ENCODE measurements around the gene MOV10.
"Not testable (repeated sequence)": the region's sequence is repeated elsewhere in the genome, so short reads cannot be mapped to it uniquely, and the experiment has no call there.

MOV10 gene

DNA sequence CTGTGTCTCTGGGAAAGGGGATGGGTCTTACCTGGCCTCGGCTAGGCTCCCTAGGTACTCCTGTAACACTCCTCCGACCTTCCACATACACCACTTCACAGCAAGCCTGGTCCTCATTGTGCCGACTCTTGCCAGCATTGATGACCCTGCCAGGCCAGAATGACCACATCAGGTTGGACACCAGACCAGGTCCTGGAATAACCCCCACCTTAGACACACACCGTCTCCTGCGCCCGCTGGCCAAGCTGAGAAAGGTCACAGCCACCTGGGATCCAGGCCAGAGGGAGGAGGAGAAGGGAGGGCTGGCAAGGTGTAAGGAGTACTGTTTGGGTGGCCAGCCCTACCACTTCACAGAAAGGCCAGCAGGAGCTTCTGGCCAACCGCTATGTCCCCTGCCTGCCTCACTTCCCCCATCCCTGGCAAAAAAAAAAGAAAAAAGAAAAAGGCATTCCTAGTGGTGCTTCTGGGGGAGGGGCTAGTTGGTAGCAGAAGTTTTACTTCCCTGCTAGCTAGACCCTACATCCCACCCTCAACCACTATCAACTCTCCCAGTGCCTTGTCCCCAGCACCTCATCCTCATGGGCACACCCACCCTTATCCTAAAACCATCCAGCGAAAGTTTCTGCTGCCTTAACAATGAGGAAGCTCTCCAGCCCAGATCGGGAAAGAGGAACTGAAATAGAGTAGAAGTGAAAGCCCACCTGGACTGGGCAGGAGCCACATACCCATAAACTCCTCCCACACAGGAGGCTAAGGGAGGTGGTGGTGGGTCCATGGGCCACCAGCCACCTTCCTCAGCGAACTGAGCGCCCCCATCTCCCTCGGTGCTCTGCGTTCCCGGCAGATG lies 39.2 kb downstream of the MOV10 start:
- no peak for DNase-seq (ENCODE audit: low read depth in 2 of 2)

DNA sequence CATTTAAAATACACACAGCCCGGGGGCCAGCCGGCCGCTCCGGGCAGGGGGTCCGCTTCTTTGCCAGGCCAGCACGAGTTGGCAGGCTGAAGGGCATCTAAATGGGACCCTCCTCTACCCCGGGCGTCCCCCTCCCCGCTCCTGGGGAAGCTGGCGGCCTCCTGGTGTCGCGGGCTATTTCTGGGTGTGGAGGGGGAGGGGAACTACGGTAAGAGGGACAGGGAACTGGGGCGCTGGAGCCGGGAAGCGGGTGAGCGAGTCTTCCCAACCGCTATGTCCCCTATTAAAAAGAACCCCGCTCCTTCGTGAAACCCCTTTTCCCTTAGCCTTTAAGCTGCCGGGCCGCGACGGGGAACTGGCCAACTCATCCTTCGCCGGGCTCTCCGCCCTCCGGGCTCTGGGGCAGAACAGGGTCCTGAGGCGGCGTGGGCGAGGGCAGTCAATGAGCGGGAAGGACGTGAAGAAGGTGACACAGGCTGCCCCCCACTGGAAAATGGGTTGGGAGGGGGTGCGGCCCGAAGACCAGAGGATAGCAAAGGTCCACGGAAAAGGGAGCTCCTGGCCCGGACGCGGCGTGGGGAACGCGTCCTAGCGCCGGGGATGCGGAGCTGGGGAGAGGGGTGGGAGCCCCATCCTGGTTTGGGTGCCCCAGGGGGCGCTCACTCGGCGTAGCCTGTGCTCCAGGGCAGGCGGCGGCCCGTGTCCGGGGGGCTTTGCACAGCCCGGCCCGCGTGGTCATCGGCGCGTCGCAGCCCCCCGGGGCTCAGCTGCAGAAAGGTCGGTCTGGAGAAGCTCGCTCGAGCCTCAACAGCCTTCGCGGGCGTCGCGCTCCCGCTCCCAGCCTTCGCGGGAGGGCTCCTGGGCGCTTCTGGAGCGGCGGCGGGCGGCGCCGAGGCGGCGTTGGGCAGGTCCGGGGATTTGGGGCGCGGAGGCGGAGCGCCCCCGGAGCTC lies 40.1 kb downstream of the MOV10 start:
- DNase-seq (ENCODE audit: low read depth in 2 of 2): no peak

DNA sequence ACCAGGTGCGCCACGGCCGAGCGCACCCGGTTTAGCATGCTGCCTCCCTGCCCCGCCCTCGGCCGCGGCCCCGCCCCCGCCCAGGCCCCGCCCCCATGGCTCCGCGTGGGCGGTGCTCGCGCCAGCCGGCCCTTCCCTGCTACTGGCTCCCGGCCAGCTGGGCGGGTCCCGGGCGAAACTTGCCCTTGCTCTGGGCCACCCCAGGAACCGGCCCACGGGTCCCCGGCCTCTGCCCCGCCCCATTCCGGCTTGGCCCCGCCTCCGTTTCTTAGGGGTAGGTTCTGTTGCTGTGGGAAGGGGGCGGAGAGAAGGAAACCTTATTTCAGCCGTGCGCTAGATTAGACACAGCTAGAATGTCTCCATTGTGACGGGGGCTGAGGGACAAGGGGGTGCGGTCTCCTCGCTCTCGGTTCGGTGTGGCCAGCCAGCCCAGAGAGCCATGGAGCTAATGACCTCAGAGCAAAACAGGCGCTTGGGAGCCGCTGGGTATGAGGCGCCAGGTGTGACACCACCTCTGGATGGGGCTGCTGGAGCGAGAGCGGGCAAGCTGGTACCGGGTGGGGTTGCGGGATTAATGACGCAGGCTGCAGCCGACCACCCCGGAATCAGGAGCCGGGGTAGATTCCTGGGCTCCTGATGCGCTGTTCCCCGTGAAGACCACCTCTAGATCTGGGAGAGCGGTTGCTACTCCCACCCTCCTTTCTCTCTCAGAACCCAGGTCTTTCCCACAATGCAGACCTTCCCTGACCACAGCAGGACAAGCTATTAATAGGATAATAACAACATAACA lies 41.0 kb downstream of the MOV10 start, which contains the start of gene PPM1J:
PPM1J (minus strand) TSS at position 69 of the 790 bp plus-strand sequence; CDS start at position 38, 31 bp downstream.
- DNase-seq (ENCODE audit: low read depth in 2 of 2): peak; percentile 94 to 95

- DNase-seq (ENCODE audit: low read depth in 2 of 2): peak; percentile 62 to 63
Measured at GRCh38 chr1:112716133-112716720, 41.8 kb downstream of the MOV10 start.

DNA sequence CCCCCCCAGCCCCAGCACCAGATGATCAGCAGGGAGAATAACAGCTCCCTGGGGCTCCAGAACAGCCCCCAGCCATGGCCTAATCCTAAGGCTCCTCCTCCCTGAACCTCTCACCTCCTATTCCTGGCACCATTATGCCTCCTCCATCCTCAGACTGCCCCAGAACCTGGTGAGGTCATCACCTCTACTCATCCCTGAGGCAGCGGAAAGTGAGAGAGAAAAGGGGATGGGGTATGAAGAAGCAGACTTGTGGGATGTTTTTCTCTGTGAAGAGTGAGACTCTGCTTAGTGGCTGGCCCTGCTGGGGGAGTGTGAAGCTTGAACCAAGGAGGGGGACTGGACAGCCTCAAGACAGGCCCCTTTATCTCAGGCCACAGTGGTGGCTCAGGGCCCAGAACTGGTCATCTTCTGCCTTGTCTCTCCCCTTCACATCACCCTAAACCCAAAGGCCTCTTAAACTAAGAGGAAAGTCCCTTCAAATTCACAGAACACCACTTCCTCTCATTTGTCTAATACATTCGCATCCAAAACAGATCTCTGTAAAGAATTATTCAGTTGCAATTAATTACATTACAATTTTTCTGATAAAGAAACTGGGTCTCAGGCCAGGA lies 42.9 kb downstream of the MOV10 start:
- DNase-seq (ENCODE audit: low read depth in 2 of 2): no peak

DNA sequence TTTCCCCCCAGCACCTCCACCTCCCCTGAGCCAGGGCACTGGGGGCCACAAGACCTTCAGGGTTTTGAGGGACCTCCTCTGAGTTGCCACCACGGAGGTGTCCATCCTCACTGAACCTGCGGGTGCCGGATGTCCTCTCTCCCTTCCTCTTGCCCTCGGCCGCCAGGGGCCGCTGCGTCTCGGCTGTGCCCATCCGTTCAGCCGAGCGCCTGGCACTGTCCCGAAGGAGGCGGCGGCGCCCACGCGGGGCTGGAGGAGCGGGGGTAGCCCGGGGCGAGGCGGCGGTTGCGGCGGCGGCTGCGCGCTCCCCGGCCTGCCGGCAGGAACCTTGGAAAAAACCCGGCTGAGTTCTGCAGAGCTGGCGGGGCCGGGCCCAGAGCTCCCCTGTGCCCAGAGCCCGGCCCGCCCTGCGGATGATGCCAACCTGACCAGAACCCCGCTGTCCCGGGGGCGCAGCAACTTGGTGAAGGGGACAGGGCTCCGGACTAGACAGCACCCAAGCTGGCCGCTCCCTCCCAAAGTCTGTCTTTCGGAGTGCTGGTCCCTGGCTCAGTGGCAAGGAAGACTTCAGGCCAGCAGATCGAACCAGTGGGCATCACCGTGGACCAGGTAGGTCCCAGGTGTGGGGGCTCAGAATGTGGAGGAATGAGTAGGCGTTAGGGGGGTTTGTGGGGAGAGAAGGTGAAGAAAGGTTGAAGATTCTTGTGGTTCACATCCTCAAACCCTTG lies 44.4 kb downstream of the MOV10 start:
- DNase-seq (ENCODE audit: low read depth in 2 of 2): peak; percentile 41 to 71

DNA sequence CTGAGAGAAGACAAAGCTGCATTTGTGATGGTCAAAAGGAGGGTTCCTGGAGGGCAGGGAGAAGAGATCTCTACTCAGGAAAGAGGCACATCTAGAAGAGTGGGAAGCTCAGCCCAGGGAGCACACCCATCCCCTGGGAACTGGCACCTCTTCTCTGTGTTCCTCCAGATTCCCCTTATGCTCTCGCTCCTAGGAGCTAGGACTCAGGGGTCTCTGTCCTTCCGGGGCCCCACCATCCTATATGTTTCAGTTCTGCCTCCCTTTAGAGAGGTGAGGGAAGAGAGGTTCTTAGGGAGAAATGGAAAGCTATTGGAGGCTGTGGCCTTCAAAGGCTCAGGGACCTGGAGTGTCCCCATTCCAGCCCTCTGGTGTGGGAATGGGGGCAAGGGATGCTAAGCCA lies 45.2 kb downstream of the MOV10 start:
- no peak for DNase-seq (ENCODE audit: low read depth in 2 of 2)

DNA sequence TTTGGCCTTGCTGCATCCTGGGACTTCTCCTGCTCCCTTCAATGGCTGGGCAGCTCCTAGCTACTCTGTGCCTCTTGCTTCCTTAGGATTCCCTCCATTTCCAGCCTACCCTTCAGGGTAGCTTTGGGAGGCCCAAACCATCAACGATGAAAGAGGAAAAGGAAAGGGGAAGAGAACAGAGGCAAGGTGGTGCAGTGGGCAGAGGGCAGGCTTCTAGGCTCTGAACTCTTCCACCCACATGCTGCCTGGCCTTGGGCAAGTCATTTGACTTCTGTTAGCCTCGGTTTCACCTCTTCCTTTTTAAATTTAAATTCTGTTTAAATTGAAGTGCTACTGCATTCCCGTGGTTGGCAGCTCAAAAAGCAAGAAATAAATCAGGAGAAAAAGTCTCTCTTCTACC lies 46.3 kb downstream of the MOV10 start:
- DNase-seq (ENCODE audit: low read depth in 2 of 2): no peak

- not testable (repeated sequence) for DNase-seq (ENCODE audit: low read depth in 2 of 2)
Measured at GRCh38 chr1:112721294-112721693, 46.8 kb downstream of the MOV10 start.

DNA sequence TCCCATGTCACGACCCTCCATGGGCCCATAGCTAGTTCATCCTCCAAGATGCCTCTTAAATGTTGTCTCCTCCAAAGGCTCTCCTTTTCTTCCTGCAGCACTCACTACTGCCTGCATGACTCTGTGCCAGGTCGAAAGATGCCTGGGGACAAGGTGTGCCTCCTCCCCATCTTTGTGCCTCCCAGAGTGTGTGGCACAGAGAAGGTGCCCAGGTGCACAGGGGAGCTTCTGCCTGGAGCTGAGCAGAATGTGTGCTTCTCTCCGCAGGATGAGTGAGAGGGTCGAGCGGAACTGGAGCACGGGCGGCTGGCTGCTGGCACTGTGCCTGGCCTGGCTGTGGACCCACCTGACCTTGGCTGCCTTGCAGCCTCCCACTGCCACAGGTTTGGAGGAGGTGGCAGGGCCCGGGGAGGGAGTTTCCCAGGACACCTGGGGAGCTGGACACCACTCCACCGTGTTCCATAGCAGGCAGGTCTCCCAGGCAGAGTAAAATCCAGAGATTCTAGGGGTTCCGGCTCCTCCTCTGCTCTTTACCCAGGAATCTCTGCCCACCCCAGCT lies 47.6 kb downstream of the MOV10 start:
- DNase-seq (ENCODE audit: low read depth in 2 of 2): no peak

DNA sequence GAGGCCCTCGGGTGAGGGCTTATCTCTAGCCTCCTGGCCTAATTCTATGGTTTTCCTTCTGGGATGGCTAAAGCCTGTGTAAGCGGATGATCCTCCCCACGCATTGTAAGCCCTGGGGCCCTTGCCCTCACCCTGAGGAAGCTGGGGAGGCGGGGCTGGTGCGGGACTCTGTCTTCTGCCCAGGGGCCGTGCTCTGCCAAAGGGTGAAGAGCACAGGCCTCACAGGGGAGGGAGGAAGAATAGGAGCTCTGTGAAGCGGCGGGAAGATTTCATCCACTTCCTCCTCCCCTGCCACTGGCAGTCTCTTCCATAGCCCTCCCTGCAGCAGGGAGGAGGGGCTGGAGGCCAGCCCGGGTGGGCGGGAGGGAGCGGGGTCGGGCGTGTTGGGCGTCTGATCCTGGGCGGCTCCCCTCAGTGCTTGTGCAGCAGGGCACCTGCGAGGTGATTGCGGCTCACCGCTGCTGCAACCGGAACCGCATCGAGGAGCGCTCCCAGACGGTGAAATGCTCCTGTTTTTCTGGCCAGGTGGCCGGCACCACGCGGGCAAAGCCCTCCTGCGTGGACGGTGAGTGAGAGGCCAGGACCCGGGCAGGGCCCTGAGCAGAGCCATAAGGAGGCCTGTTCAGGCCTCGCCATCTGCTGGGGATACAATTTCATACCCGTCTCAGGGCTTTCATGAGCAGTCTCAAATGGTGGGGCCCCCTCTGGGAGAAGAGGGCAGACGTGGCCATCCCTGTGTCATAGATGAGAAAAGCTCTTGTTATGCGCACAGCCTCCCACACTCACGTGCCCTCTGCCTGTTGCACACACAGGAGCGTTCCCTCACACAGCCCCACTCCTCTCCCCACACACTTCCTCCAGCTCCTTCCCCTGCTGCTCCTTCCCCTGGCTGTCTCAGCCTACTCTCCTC lies 48.4 kb downstream of the MOV10 start:
- no peak for DNase-seq (ENCODE audit: low read depth in 2 of 2)

- no peak for DNase-seq (ENCODE audit: low read depth in 2 of 2)
Measured at GRCh38 chr1:112723511-112723839, 49.0 kb downstream of the MOV10 start.

DNA sequence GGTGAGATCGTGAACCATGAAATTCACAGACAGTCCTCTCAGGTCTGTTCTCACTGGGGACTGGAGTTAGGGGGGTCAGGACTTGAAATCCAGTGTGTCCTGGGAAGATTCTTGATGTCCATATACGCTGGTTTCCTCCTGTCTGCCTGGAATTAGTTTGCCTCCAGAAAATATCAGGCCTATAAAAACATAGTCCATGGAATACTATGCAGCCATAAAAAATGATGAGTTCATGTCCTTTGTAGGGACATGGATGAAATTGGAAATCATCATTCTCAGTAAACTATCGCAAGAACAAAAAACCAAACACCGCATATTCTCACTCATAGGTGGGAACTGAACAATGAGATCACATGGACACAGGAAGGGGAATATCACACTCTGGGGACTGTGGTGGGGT lies 49.8 kb downstream of the MOV10 start:
- DNase-seq (ENCODE audit: low read depth in 2 of 2): not testable (repeated sequence)

GRCh38 chr1:112727716-112728115 lies 53.3 kb downstream of the MOV10 start:
- DNase-seq (ENCODE audit: low read depth in 2 of 2): no peak

GRCh38 chr1:112728306-112728971 lies 54.0 kb downstream of the MOV10 start:
- DNase-seq (ENCODE audit: low read depth in 2 of 2): not testable (repeated sequence)

- DNase-seq (ENCODE audit: low read depth in 2 of 2): not testable (repeated sequence)
Measured at GRCh38 chr1:112729011-112729410, 54.6 kb downstream of the MOV10 start.

DNA sequence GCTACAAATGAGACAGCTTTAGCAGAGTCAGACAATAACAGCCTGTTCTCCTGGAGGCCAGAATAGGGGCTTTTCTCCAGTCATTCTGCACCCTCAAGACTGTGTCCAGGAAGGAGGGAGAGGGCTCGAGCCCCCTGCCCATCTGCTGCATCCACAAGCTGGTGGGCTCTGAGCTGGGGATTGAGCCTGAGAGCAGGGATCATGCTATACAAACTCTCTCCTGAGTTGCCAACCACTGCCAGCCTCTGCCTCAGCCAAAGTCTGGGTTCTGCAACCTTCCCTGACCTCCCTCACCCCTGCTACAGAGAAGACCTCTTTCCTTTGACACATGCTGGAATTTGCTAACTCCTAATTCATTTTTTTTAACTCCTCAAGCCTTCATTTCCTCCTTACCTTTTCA lies 55.5 kb downstream of the MOV10 start:
- DNase-seq (ENCODE audit: low read depth in 2 of 2): no peak

- DNase-seq (ENCODE audit: low read depth in 2 of 2): no peak
Measured at GRCh38 chr1:112731451-112731850, 57.0 kb downstream of the MOV10 start.

Data from stimulated activated CD8-positive, alpha-beta memory T cell treated with anti-CD3 and anti-CD28 coated beads, Interleukin-7, amount 100 ng/mL, for 4 hours (primary cell).